ENCODE data around the gene GPBAR1.

GPBAR1 gene

DNA sequence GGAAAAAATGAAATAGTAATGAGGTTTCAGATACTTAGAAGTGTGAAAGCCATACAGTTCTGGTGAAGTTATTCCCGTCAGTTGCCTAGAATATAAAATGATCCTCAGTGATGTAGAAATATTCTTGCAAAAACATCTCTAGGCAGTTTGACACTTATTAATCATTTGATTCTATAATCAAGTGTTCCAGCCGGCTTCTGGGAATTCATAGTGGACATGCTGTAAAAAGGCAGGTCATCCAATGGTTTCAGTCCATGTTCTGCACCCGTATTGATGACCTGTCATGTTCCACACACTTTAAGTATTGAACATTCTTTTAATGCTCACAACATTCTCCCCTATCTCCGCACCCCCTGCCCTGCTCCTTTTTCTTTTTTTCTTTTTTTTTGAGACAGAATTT is 24.0 kb upstream of the GPBAR1 start:
- Histone ChIP-seq H3K27ac (no peak overlapping the region), H3K4me3 (no peak overlapping the region)

DNA sequence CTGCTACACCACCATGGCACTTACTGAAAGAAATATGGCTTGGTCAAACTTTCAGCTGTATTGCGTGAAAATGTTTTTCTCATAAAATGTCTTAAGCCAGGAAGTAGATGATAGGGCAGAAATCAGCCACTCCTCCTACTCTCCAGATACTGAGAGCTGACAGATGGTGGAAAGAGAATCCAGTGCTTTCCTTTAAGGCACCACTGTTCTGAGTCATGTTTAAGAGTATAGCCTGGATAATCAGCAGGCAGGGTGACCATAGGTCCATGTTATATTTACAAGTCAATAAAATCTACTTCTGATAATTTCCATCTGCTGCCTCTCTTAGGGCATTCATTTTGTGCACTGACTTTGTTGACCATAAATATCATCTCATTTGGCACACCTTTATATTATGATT is 21.9 kb upstream of the GPBAR1 start:
- H3K27ac ChIP-seq = no peak overlapping the region
- no peak overlapping the region for H3K4me3 ChIP-seq

DNA sequence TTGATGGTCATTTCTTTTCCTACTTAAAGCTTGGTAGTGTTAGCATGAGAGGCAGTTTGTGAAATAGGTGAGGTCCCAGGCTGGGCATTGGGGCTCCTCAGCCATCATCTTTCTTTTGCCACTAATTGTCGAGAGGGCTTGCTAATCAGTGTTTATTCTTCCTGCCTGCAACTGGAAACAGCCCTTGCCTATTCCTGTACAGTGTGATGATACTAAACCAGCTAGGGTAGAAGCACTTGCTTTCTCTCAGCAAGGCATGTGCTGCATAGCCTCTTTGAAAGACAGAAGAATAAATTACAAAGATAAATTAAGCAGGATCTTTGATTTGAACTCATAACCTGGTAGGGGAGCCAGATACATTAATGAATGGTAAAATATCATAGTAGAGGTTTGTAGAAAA is 16.6 kb upstream of the GPBAR1 start:
- H3K27ac ChIP-seq = peak overlapping the region in 2 of 21 experiments; percentile 1 to 25
- H3K4me3 ChIP-seq = no peak overlapping the region

DNA sequence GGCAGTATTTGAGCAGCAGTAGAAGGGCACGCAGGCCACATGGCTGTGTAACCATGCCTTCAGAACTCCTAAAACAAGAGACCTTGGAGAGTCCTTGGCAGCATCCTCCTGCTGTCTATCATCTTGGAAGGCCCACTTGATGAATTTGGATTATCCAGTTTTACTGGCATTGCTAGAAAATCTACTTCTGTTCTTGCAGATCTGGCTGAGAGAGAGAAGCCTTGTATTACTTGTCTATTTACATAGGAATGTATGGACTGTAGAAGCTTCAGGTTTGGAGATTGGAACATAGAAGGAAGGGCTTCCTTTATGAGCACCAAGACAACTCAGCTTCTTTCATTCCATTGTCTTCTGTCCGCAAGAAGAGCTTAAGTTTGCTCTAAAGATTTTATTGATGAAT is 16.1 kb upstream of the GPBAR1 start:
- H3K4me3 ChIP-seq = no peak overlapping the region
- peak overlapping the region in 2 of 21 experiments; percentile 22 to 25 for H3K27ac ChIP-seq

DNA sequence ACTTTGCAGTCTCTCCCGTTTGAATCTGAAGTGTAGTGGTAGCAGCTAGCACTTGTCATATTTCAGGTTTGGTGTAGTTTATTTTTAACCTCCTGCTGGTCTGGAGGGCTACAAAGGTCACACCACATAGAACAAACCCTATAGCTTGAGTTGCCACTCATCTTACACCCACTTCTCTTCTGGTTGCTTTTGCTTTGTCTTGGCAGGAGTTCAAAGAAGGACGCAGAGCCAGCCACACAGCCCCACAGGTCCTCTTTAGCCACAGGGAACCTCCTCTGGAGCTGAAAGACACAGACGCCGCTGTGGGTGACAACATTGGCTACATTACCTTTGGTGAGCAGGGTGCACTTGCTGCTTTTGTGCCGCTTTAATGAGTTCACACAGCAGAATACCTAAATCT is 15.6 kb upstream of the GPBAR1 start:
- Histone ChIP-seq H3K27ac (peak overlapping the region in 1 of 21 experiments; percentile 11), H3K4me3 (no peak overlapping the region)

DNA sequence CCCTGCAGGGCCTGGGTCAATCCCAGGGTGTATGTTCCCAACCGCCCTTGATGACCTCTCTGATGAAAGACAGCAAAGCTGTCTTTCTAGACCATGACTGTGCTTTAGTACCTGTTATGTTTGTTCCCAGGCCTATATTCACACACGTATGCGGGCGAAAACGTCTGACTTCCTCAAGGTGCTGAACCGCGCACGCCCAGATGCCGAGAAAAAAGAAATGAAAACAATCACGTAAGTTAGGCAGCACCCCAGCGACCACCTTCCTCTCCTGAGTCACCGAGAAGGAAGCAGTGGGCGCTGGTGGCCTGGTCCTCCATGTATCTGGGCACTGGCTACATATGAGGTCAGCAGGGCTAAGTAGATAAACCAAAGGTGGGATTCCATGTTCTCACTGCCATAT is 11.1 kb upstream of the GPBAR1 start:
- H3K4me3 ChIP-seq = no peak overlapping the region
- peak overlapping the region in 1 of 21 experiments; percentile 5 for H3K27ac ChIP-seq

DNA sequence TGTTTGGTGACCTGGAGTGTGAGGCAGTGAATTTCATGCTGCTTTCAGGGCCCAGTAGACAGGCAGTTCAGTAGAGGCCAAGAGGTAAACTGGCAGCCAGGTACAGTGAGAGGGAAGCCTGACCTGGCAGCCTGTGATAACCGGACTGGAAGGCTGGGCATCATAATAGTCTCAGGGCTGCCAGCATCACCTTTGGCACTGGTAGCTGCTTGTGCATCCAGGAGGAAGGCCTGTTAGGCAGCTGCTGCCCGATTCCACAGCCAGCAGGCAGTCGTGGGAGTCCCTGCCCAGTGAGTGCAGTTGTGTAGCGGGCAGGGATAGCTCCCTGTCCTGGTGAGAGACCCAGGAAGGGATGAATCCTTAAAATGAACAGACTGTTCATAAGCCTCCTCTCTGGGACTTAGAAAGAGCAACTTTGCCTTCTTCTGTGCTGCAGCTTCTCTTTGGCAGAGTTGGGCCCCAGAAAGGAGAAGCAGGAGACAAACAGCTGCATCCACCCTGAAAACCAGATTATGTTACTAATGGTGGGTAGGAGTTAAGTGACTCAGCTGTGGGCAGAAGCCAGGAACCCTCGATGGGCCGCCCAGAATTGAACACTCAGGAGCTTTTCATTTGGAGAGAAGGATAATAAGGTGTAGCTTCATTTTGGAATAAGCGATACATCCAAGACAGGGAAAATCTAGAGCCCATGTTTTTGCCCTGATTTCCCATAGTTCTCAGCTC is 8.1 kb upstream of the GPBAR1 start:
- no peak overlapping the region for H3K4me3 ChIP-seq
- H3K27ac ChIP-seq = peak overlapping the region in 7 of 21 experiments; percentile 2 to 61 (median 26)

DNA sequence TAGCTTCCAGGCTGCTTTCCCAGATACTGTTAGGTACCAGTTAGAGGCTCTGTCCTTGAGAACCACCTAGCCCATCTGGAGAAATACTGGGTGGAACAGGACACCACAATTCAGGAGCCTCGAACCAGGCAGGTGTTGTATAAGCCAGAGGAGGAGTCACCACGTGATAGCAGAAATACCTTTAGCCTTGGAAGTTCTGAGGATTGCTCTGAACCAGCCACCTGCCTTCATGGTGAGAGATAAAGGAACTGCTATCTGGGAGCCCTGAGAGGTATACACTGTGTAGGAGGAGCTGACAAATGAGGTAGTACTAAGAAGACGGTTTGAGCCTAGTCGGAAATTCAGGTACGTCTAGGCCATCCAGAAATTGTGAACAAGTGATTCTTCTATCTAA is 7.6 kb upstream of the GPBAR1 start:
- Histone ChIP-seq H3K4me3 (no peak overlapping the region), H3K27ac (peak overlapping the region in 3 of 21 experiments; percentile 2 to 28 (median 11))

DNA sequence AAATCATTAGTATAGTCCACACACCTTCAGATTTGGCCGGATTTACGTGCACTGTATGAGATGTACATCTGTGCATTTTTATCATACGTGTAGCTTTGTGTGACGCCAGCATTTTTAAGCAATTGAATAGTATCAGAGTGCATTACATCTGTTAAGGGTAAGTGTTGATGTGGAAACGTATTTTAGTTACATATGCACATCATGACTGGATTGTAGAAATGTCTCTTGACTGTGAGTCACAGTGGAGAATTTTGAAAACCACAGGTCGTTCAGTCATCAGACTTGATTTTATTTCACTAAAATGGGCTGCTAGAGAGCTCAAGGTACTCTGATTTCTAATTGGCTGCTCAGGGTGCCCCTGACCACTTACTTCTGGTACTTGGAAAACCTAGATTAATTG is 5.4 kb upstream of the GPBAR1 start:
- H3K27ac ChIP-seq = peak overlapping the region in 1 of 21 experiments; percentile 14
- H3K4me3 ChIP-seq = no peak overlapping the region

DNA sequence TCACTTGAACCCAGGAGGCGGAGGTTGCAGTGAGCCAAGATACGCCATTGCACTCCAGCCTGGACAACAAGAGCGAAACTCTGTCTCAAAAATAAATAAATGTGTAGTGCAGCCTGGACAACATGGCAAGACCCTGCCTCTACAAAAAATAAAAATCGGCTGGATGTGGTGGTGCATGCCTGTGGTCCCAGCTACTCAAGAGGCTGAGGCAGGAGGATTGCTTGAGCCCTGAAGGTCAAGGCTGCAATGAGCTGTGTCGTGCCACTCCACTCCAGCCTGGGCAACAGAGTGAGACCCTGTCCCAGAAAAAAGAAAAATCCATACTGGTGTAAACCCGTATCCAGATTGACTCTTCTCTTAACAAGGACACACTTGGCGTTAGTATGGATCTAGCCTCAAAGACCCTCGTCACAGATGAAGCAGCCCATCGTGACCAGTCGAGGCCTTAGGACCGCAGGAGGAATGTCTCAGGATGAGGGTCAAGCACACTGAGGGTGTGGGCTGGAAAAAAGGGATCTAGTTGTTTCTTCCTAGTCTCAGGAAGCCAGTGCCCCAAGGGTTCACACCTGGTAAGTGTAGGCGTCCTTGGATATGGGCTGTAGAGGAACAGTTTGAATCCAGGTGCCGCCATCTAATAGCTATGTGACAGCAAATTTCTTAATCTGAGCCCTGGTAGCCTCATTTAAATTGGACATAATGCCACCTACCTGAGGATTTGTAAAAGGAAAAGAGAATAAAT is 4.0 kb upstream of the GPBAR1 start:
- no peak overlapping the region for H3K4me3 ChIP-seq
- peak overlapping the region in 9 of 21 experiments; percentile 20 to 75 (median 46) for H3K27ac ChIP-seq

DNA sequence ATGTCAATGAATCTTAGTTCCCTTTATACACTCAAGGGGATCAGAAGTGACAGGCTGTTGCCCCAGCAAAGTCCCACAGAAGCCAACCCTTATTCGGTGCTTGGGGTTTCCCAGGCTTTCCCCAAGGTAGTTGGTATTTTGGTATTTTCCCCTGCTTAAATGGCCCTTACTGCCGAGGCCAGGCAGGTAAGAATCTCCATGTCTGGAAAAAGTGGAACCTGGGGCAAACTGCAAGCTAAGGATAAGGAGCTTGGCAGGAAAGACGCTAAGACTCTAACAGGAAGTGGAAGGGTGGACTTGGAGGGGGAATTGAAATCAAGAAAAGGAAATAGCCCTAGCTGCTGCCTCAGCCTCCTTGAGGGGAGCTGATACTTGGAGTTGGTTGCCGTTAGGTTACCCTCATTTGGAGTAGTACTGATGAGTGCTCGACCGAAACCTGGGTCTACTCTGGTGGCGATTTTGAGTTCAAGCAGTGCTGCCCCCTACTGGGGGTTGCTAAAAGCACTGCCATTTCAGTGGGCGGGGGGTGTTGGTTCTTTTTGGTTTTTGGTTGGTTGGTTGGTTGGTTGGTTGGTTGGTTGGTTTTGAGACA is 3.3 kb upstream of the GPBAR1 start:
- peak overlapping the region in 13 of 21 experiments; percentile 20 to 75 (median 46) for H3K27ac ChIP-seq
- no peak overlapping the region for H3K4me3 ChIP-seq

DNA sequence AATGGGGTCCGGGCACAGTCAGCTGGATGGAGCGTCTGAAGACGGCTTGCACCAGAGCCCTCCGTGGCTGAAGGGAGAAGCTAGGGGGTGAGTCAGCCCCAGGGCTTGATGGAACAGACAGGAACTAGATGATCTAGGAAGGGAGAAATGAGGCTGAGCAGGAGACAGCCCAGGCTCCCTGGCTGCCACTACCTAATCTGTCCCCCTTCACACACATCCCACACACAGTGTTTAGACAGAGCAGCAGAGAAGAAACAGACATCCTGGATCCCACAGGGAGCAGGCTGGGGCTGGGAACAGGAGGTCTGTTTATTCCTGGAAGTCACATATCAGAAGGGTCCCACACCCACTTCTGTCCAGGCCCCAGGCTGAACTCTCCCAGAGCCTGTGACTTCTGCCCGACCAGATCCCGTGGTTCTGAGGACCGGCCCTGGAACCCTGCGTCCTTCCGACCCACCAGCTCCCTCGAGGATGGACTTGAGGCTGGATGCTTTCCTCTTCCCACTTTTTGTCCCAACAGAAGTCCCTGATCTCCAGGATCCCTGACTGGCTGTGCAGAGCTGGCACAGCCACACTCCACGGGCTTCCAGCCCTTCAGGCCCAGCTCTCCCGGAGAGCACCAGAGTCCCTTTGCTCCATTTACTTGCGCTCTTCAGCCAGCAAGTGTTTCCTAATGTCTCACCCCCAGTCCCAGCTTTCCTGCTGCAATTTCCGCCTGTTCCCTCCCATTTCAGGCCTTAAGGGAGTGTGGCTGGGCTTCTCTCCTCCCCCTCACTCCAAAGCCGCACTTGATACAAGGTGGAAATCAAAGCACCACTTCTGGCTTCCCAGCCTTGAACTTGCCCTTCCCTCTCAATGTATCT is 1.5 kb upstream of the GPBAR1 start:
- Histone ChIP-seq H3K27ac (peak overlapping the region in 16 of 21 experiments; percentile 4 to 76 (median 56)), H3K4me3 (no peak overlapping the region)

DNA sequence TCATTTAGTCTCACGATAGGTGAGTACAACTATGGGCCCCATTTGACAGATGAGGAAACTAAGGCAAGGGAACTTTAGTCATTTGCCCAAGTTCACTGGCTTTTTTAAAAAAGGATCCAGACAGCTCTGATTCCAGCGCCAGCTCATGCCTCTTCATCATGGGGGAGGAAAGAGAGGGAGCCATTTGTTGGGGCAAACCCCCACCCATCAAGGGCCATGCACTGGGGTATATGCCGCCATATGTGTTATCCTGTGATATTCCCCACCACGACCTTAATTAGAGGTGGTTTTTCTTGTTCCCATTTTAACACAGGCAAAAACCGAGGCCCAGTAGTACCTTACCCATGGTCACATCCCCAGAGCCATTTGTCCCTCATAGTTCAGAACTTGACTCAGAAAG is 649 bp upstream of the GPBAR1 start:
- H3K27ac ChIP-seq = peak overlapping the region in 8 of 21 experiments; percentile 20 to 75 (median 56)
- no peak overlapping the region for H3K4me3 ChIP-seq

DNA sequence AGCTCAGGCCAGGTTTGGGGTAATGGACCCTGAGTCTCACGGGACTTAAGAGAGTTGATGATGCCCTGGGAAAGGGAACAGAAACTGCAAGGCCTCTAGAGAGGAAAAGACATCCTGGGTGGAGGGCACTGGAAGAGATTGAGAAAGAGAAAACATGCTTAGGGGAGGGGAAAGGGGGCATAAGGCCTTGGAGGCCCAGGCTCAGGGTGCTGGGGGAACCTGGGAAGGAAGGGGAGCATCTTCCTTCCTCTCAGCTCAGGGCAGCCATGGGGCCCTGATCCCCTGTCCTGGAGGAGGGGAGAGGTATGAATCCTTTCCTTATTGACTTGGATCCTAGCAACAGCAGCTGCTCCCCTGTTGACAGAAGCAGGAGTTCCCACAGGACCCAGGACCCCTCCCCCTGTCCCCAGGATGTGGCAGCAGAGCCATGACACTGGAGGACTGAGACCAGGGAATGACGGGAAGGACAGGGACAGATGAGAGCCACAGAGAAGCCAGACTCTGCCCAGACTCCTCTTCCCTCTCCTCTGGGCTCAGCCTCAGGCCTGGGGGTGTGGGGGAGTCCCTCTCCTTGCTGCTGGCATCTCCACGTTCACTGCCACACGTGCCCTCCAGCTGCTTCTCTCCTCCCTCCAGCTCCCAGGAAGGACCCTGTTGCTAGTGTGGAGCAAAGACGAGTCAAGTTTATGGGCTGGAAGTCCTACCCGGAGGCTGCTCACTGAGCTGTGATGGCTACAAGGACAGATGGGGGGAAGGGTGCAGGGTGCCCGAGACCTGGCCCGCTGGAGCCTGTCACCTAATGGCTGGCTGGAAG is 815 bp downstream of the GPBAR1 start:
- H3K27ac ChIP-seq = peak overlapping the region in 8 of 21 experiments; percentile 24 to 58 (median 46)
- no peak overlapping the region for H3K4me3 ChIP-seq

DNA sequence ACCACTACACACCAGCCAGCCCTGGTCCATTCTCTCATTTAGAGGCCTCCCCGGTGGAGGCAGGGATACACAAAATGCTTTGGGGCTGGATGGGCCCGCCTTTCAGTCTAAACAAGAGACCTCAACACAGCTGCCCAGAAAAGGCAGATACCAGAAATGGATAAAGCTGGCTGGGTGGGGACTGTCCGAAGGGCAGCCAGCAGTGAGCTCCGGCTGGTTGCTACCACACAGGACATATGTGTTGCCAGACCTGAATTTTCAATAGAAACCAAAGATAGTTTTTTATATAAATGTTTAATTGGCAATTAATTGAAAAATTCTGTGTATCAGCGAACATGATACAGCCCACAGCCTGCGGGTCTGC is 1.4 kb downstream of the GPBAR1 start:
- Histone ChIP-seq H3K4me3 (no peak overlapping the region), H3K27ac (peak overlapping the region in 4 of 21 experiments; percentile 26 to 54 (median 38))

DNA sequence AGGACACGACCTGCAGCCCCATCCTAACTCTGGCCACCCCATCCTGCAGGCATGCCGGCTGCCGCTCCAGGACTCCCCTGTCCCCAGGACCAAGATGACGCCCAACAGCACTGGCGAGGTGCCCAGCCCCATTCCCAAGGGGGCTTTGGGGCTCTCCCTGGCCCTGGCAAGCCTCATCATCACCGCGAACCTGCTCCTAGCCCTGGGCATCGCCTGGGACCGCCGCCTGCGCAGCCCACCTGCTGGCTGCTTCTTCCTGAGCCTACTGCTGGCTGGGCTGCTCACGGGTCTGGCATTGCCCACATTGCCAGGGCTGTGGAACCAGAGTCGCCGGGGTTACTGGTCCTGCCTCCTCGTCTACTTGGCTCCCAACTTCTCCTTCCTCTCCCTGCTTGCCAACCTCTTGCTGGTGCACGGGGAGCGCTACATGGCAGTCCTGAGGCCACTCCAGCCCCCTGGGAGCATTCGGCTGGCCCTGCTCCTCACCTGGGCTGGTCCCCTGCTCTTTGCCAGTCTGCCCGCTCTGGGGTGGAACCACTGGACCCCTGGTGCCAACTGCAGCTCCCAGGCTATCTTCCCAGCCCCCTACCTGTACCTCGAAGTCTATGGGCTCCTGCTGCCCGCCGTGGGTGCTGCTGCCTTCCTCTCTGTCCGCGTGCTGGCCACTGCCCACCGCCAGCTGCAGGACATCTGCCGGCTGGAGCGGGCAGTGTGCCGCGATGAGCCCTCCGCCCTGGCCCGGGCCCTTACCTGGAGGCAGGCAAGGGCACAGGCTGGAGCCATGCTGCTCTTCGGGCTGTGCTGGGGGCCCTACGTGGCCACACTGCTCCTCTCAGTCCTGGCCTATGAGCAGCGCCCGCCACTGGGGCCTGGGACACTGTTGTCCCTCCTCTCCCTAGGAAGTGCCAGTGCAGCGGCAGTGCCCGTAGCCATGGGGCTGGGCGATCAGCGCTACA is 2.1 kb downstream of the GPBAR1 start:
- Histone ChIP-seq H3K4me3 (no peak overlapping the region), H3K27ac (peak overlapping the region in 2 of 21 experiments; percentile 21 to 30)

DNA sequence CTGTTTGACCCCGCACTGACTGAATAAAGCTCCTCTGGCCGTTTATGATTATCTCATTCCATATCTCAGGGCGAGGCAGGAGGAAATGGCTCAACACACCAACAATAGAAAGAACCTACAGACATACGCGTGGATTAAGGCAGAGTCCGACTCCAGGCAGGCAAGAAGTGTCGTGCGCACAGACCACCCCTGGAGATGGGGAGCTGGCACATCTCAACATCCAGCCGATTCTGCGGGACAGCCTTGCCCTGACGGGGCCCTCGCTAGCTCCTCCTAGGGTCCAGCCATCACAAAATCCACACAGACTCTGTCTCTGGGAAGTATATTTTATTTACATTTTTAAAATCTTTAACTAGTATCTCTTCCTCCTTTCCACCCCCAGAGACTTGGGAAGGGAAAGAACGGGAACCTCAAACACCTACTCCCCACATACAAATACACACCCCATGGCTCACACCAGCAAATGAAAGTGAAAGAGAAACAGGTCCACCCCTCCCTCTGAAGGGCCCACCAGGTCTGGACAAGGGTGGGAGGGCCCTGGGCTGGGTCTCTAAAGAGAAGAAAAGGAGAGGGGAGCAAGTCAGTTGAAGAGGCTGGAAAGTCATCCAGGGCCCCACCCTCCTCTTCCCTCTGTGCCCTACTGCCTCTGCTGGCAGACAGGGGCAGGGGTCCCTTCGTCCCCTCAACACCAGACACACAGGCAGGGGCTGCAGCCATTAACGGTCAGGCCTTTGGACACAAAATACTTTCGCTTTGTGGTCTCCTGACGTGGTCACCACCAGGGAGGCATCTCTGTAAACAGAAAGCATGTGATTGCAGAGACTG is 3.2 kb downstream of the GPBAR1 start:
- Histone ChIP-seq H3K27ac (peak overlapping the region in 2 of 21 experiments; percentile 56 to 67), H3K4me3 (no peak overlapping the region)
